GM12872 (cell line): ENCODE measurements around the gene UPB1.

Source experiments
- TF ChIP-seq, protein P1 (sequence below): IDR thresholded peaks from 3 replicates; pipeline ENCODE4 v1.5.1; 2011; ENCODE audit warnings: low read depth, mild to moderate bottlenecking, low read length, moderate library complexity; ENCODE audit not compliant: insufficient read depth

Gene UPB1

GRCh38 chr22:24455751-24456426 is 39.2 kb upstream of the UPB1 start:
- TF ChIP-seq, protein P1, sequence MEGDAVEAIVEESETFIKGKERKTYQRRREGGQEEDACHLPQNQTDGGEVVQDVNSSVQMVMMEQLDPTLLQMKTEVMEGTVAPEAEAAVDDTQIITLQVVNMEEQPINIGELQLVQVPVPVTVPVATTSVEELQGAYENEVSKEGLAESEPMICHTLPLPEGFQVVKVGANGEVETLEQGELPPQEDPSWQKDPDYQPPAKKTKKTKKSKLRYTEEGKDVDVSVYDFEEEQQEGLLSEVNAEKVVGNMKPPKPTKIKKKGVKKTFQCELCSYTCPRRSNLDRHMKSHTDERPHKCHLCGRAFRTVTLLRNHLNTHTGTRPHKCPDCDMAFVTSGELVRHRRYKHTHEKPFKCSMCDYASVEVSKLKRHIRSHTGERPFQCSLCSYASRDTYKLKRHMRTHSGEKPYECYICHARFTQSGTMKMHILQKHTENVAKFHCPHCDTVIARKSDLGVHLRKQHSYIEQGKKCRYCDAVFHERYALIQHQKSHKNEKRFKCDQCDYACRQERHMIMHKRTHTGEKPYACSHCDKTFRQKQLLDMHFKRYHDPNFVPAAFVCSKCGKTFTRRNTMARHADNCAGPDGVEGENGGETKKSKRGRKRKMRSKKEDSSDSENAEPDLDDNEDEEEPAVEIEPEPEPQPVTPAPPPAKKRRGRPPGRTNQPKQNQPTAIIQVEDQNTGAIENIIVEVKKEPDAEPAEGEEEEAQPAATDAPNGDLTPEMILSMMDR = no peak

GRCh38 chr22:24457894-24458420 is 37.2 kb upstream of the UPB1 start:
- TF ChIP-seq, protein P1 = no peak

DNA sequence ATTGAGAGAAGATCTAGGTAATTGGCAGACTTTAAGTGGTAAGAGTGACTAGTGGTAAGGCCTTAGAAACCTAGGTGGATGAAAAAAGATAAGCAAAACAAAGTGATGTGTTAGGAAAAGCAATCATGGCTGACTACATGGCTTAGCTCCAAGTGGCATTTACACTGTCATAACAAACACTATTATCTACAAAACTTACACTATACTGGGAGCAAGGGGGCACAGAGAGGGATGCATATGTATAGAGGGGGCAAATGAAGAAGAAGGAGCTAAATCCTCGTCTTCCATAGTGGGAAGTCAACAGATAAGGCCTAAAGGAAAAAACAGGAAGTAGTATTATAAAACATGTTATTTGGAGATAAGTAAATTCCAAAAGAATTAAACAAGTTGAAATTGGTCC is 35.2 kb upstream of the UPB1 start:
- TF ChIP-seq, protein P1 = no peak

GRCh38 chr22:24460418-24461089 is 34.6 kb upstream of the UPB1 start:
- TF ChIP-seq, protein P1 = no peak

DNA sequence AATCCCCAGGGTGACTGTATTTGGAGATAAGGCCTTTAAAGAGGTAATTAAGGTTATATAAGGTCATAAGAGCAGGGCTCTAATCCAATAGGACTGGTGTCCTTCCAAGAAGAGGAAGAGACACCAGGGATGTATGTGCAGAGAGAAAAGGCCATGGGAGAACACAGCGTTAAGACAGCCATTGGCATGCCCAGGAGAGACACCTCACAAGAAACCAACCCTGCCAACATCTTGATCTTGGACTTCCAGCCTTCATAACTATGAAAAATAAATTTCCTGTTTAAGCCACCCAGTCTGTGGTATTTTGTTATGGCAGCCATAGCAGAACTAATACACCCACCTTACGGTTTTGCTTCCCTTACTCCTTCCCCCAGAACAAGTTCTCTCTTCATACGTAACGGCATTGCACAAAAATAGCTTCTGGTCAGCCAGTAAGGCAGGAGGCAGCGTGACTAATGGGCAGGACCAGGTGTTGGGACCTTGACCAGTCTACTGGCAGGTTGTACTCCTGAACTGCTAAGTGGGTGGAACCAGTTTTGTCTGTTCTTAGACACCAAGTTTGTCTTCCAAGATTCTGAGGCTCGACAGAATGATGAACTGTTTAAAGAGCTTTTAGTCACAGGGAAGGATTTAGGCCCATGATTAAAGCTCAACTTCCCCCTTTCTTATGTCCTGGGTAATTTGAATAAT is 31.9 kb upstream of the UPB1 start:
- TF ChIP-seq, protein P1 = no peak

GRCh38 chr22:24465566-24465965 is 29.6 kb upstream of the UPB1 start:
- TF ChIP-seq, protein P1 = no peak

DNA sequence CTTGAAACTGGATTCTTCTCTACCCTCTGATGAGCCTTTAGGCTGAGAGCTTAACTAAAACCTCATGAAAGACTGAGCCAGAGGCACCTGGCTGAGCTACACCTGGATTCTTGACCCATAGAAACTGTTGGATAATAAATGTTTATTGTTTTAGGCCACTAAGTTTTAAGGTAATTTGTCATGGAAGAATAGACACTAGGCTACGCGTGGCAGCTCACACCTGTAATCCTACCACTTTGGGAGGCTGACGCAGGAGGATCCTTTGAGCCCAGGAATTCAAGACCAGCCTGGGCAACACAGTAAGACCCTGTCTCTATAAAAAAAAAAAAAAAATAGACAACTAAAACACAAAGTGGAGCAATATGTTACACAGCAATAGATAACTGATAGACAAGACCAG is 29.2 kb upstream of the UPB1 start:
- TF ChIP-seq, protein P1 = no peak
